ENCODE measurements around the gene RELA.
A peak's percentile ranks its signal among the peaks of the same experiment; 100 is the strongest.

RELA gene

GRCh38 chr11:65619281-65619928 is 43.3 kb downstream of the RELA start:
- no peak overlapping the region for H3K4me2 ChIP-seq (ENCODE audit: low read length)
- TF ChIP-seq EZH2phosphoT487 (IDR thresholded peaks at IDR 0.05; ENCODE audit: low read depth) (no peak), CTCF (IDR thresholded peaks at IDR 0.05; ENCODE audit: low read depth, low read length) (no peak)
- H3K9ac ChIP-seq (ENCODE audit: low read length): no peak overlapping the region
- no peak overlapping the region for H3K4me3 ChIP-seq (ENCODE audit: low read length)
- no peaks in the 10 kb centered on the region for H3K27me3 ChIP-seq (ENCODE audit: low read depth, low read length)
- H3K9me3 ChIP-seq (ENCODE audit: insufficient read depth, low read length): no peaks in the 10 kb centered on the region
- no peak overlapping the region for H3K27ac ChIP-seq (ENCODE audit: low read length)
- H2AFZ ChIP-seq (ENCODE audit: low read depth, low read length): no peak overlapping the region
- peaks cover 18% of the 10 kb centered on the region for H3K4me1 ChIP-seq (ENCODE audit: low read length)
- H3K36me3 ChIP-seq (replicated peaks; ENCODE audit: low read depth, low read length): peaks cover 52% of the 10 kb centered on the region
- peaks cover 38% of the 10 kb centered on the region for H3K79me2 ChIP-seq (ENCODE audit: low read length)
- peaks cover 9% of the 10 kb centered on the region; the same call in 1 of the 2 replicates for H4K20me1 ChIP-seq (ENCODE audit: insufficient read depth, low read length)

- Histone ChIP-seq H3K9ac (ENCODE audit: low read length) (no peak overlapping the region), H3K36me3 (replicated peaks; ENCODE audit: low read depth, low read length) (peaks cover 47% of the 10 kb centered on the region), H3K9me3 (ENCODE audit: insufficient read depth, low read length) (no peaks in the 10 kb centered on the region), H3K4me1 (ENCODE audit: low read length) (peaks cover 18% of the 10 kb centered on the region), H3K27me3 (ENCODE audit: low read depth, low read length) (no peaks in the 10 kb centered on the region), H3K4me2 (ENCODE audit: low read length) (no peak overlapping the region), H2AFZ (ENCODE audit: low read depth, low read length) (no peak overlapping the region), H3K79me2 (ENCODE audit: low read length) (peaks cover 44% of the 10 kb centered on the region), H3K27ac (ENCODE audit: low read length) (no peak overlapping the region), H3K4me3 (ENCODE audit: low read length) (no peak overlapping the region), H4K20me1 (ENCODE audit: insufficient read depth, low read length) (peaks cover 9% of the 10 kb centered on the region; the same call in 1 of the 2 replicates)
- TF ChIP-seq CTCF (IDR thresholded peaks at IDR 0.05; ENCODE audit: low read depth, low read length): no peak
- no peak for TF ChIP-seq EZH2phosphoT487 (IDR thresholded peaks at IDR 0.05; ENCODE audit: low read depth)
Measured at GRCh38 chr11:65618763-65619162, 44.0 kb downstream of the RELA start.

GRCh38 chr11:65617990-65618751 is 44.5 kb downstream of the RELA start:
- Histone ChIP-seq H3K4me1 (ENCODE audit: low read length) (peaks cover 21% of the 10 kb centered on the region), H3K4me2 (ENCODE audit: low read length) (no peak overlapping the region), H3K27me3 (ENCODE audit: low read depth, low read length) (no peaks in the 10 kb centered on the region), H2AFZ (ENCODE audit: low read depth, low read length) (no peak overlapping the region), H3K9ac (ENCODE audit: low read length) (no peak overlapping the region), H3K4me3 (ENCODE audit: low read length) (no peak overlapping the region), H3K9me3 (ENCODE audit: insufficient read depth, low read length) (no peaks in the 10 kb centered on the region), H4K20me1 (ENCODE audit: insufficient read depth, low read length) (peaks cover 9% of the 10 kb centered on the region; the same call in 1 of the 2 replicates), H3K27ac (ENCODE audit: low read length) (no peak overlapping the region), H3K36me3 (replicated peaks; ENCODE audit: low read depth, low read length) (peaks cover 43% of the 10 kb centered on the region), H3K79me2 (ENCODE audit: low read length) (peaks cover 50% of the 10 kb centered on the region)
- TF ChIP-seq EZH2phosphoT487 (IDR thresholded peaks at IDR 0.05; ENCODE audit: low read depth) (no peak), CTCF (IDR thresholded peaks at IDR 0.05; ENCODE audit: low read depth, low read length) (no peak)

- Histone ChIP-seq H2AFZ (ENCODE audit: low read depth, low read length) (no peak overlapping the region), H3K79me2 (ENCODE audit: low read length) (peaks cover 59% of the 10 kb centered on the region), H3K27me3 (ENCODE audit: low read depth, low read length) (no peaks in the 10 kb centered on the region), H3K4me1 (ENCODE audit: low read length) (peaks cover 30% of the 10 kb centered on the region), H4K20me1 (ENCODE audit: insufficient read depth, low read length) (peaks cover 9% of the 10 kb centered on the region; the same call in 1 of the 2 replicates), H3K4me2 (ENCODE audit: low read length) (peak overlapping the region; percentile 100), H3K9ac (ENCODE audit: low read length) (peak overlapping the region; percentile 82; the same call in 1 of the 2 replicates), H3K27ac (ENCODE audit: low read length) (no peak overlapping the region; the same call in 1 of the 2 replicates), H3K9me3 (ENCODE audit: insufficient read depth, low read length) (no peaks in the 10 kb centered on the region), H3K4me3 (ENCODE audit: low read length) (peak overlapping the region; percentile 79), H3K36me3 (replicated peaks; ENCODE audit: low read depth, low read length) (peaks cover 39% of the 10 kb centered on the region)
- TF ChIP-seq CTCF (IDR thresholded peaks at IDR 0.05; ENCODE audit: low read depth, low read length) (no peak), EZH2phosphoT487 (IDR thresholded peaks at IDR 0.05; ENCODE audit: low read depth) (no peak)
Measured at GRCh38 chr11:65617136-65617850, 45.4 kb downstream of the RELA start.
